NOMO-1 treated with DMSO at 0.1 percent for 48 hours (cell line): ENCODE measurements around the gene TMEM140.
A peak's percentile ranks its signal among the peaks of the same experiment; 100 is the strongest.

Experiments
- DNase-seq: peaks from one replicate; lab custom pipeline; 2025; ENCODE audit not compliant: unreplicated experiment; lab: John Stamatoyannopoulos, UW

TMEM140 gene

DNA sequence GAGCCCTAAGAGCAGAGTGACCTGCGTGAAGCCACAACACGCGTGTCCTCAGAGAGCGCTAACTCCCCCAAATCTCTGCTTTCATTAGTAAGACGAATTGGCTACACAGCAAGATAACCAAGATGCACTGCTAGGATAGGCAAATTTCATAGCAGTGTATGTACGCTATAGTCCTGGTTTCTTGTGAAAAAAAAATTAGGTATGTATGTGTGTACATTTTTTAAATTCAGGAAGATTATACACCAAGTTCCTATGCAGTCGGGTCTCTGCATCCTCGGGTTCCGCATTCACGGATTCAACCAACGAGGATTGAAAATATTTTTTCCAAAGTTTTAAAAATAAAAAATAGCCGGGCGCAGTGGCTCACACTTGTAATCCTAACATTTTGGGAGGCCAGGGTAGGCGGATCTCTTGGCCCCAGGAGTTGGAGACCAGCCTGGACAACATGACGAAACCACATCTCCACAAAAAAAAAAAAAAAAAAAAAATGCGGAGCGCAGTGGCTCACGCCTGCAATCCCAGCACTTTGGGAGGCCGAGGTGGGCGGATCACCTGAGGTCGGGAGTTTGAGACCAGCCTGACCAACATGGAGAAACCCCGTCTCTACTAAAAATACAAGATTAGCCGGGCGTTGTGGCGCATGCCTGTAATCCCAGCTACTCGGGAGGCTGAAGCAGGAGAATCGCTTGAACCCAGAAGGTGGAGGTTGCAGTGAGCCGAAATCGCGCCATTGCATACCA lies 64.2 kb downstream of the TMEM140 start:
- DNase-seq: peak; percentile 41

DNA sequence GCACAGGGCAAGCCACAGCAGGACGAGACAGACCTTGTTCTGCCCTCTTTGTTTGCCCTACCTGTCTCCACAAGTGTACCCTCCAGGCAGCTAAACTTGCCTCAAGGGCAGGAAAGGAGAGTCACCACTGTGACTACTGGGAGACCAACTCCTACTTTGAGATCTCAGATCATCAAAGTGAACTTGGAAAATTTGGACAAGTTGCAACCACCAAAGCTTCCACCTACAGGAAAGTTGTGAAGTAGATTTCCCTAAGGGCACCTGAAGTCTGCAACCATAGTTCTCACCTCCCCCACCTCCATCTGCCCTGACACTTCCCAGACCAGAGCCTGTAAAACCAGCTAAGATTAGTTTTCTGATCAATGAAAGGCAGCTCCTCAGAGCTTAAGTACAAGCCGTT lies 66.0 kb downstream of the TMEM140 start:
- DNase-seq: no peak

DNA sequence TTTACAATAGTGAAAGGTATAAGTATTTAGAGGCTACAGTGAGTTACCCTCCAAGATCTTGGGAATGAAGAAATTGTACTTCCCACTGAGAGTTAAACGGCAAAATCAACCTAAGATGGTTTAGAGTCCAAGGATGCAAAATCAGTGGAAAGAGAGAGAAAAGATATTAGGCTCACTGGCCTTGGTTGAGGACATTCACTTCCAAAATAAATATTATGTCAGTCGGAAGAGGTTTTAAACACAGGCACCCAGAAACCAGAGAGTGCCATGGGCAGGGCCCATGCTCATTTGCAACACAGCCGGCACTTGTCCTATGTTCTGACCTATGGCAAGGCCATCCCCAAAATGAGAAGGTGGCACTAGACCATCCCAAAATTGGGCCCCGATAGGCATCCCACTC lies 67.3 kb downstream of the TMEM140 start:
- no peak for DNase-seq

DNA sequence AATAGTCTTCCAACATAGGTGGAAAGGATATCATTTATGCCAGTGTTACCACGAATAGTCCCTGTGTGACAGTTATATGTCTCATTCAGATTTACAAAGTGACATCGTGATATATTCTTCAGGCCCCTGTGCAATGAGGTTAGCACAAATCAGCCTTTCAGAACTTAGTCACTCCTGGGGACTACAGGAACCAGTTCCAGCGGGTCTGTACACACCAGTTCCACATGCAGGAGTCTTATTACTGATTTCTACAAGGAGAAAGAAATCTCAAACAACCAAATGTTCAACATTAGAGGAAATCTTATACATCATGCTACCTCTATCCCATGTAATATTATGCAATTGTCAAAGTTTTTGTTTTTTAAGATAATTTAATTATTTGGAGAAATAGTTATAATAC lies 67.8 kb downstream of the TMEM140 start:
- DNase-seq: no peak
